ENCODE results near the gene PDS5A.
"Not testable (repeated sequence)": the region's sequence is repeated elsewhere in the genome, so short reads cannot be mapped to it uniquely, and the experiment has no call there.

- TF ChIP-seq POLR2A (IDR thresholded peaks at IDR 0.05; ENCODE audit: low read length); GATA1 (IDR thresholded peaks at IDR 0.05; ENCODE audit: low read depth, low read length): not testable (repeated sequence)
Measured at GRCh38 chr4:39813033-39813432, 164.7 kb downstream of the PDS5A start.

Data from erythroblast (primary cell).